Mesenteric fat pad (tissue), 1 donor: Measurements from ENCODE around the gene ARID5B. TPM values are rescaled to one million over a fixed set of nuclear protein-coding genes. Genes with fewer than 3 reads are reported as not detected.

Source experiments
- DNase-seq: peaks from one replicate; pipeline ENCODE4 v3.0.0-alpha.2; 2020; ENCODE audit warnings: low spot score
- total RNA-seq: library from RNA; stranded (reverse); fragmentation: NEBNext Ultra II Directional; extraction: Animal tissue kit (Norgen Biotek cat#: 25700); gene quantifications from one replicate; pipeline ENCODE4 v1.2.1, GENCODE V29; 2021
- donor health status: DM: yes; HTN: yes; CAD: no.

The ARID5B gene
- total RNA-seq, 1 donor from 2014 or later = 126 TPM

- peak; percentile 92 for DNase-seq
These were observed 1.9 kb downstream of the ARID5B start for GRCh38 chr10:61903221-61903927.

GRCh38 chr10:61903928-61904344 lies 2.4 kb downstream of the ARID5B start:
- DNase-seq = no peak

GRCh38 chr10:61904733-61905725 lies 3.5 kb downstream of the ARID5B start:
- DNase-seq = no peak

- no peak for DNase-seq
These were observed 4.5 kb downstream of the ARID5B start for GRCh38 chr10:61905837-61906561.

- no peak for DNase-seq
These were observed 5.0 kb downstream of the ARID5B start for GRCh38 chr10:61906562-61906901.

GRCh38 chr10:61907011-61907410 lies 5.5 kb downstream of the ARID5B start:
- no peak for DNase-seq

- DNase-seq = no peak
These were observed 6.1 kb downstream of the ARID5B start for GRCh38 chr10:61907587-61907986.

DNA sequence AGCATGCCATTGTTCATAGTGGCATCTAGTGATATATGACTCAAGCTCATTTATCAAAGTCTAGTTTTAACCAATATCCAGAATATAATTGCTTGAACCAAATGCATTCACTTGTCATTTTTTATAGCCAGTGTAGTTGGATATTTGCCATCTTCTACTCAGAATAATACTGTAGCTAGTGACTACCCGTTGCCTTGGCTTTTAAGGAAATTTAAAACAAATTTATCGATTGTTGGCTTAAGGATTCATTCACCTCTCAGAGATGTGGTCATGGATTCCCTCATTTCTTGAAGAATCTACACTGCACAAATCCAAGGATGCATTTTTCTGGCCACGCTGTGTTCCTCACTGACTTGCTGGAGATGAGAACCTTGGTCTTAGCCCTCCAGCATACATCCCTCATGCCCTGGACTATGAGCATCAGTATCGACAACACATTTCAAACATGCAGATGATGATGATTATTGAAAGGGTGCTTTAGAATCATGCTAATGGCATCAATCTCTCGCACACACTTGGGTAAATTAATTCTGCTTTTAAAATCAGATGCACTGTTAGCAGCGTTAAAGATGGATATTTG lies 8.8 kb downstream of the ARID5B start:
- DNase-seq = no peak

DNA sequence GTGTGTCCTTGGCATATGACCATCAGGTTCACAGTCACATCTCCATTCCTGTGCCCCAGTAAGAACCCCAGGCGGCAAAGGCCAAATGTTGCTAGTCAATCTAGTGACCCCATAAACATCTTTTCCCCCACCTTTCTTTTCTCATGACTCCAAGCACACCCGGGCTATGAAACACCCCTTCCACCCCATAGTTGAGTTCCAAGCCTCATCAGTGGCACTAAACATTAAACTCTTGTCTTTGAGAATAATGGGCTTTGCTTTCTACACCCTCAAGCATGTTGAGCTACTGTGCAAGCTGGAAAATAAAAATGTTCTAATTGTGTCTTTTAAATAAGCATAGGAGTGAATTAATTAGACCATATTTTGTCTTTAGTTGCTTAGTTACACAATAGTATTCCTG lies 9.4 kb downstream of the ARID5B start:
- no peak for DNase-seq

DNA sequence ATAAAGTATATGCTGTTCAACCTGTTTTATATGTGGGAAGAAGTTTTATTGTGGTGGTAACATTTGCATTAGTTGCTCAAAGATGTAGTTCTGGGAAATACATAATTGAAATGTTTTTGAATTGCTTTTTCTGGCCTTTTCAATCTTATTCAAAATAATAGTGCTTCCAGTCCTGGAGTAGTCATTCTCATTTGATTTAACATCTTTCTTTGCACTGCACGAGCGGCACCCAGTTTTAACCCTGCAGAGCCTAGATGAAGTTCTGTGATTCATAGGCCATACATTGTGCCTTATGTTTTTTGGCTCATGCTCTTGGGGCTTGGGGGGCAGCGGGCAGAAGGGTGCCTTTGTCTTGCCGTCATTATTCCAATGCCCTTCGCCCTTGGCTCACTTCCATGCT lies 9.9 kb downstream of the ARID5B start:
- DNase-seq = no peak

DNA sequence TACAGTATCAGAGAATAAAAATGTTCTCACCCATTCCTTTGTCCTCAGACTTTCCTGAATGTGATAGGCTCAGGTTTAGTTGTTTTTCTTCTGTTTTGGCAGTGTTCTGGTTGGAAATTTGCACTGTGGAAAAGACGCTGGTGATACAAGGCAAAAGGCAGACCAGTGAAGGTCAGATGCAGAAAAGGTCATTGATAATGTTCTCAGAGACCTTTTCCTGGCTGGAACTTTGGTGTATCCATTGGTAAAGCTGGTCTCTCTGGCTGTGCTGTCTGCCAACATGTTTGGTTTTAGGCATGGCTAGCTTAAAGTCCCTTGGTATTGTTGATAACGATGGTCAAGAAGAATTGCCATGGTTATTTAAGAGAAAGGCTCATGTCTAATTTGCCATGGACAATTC lies 11.5 kb downstream of the ARID5B start:
- no peak for DNase-seq

DNA sequence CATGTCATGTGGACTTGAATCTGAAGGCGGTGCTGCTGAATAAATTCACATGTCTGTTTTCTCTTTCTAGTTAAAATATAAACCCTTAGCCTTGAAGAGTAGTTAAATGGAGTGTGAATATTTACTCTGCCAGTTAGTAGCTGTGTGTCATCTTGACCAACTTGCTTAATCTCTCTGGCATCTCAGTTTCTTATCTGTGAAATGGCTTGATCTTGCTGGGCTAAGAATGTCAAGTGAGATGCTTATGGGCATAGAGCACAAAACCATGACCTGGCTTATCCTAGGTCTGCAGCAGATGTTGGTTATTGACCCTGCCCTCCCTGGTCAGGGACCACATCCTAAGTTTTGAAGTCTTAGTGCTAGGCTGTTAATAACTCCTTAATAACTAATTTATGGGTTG lies 16.6 kb downstream of the ARID5B start:
- no peak for DNase-seq

GRCh38 chr10:61918989-61919388 lies 17.5 kb downstream of the ARID5B start:
- no peak for DNase-seq

DNA sequence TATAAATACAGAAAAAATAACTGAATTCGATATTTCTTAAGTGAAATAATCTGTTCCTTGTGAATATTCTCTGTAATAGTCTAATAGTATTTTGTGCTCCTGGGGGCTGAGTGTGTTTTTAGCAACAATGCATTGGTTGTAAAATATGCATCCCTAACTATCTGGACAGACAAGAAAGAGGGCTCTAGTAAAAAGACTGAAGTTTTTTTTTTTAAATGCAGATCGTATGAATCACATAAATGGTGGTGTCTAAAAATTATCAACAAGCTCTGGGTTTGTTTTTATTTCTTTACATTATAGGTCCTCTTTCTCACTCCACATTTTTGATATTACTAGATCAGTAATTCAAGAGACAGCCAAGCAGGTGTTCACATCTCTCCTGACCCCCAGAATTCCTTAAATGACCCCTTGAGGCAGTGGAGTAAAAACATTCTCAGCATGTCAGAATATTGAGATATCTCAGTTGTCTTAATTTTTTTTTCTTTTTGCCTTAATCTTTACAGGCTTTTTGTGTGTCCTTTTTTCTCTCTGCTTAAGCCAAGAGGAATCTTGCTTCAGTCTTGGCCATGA lies 18.2 kb downstream of the ARID5B start:
- no peak for DNase-seq

DNA sequence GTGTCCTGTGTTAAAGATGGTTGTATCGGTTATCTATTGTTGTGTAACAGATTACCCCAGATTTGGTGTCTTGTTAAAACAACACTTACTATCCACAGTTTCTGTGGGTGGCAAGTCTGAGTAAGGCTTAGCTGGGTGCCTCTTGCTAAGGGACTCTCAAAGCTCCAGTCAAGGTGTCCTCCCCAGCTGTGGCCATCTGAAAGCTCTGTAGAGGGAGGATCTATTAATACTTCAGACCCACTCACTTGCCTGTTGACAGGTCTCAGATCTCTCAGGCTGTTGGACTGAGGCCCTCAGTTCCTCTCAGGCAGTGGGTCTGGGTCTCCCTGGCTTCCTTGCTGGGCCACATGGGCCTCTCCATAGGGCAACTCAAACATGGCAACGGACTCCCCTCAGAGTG lies 19.6 kb downstream of the ARID5B start:
- DNase-seq = no peak

DNA sequence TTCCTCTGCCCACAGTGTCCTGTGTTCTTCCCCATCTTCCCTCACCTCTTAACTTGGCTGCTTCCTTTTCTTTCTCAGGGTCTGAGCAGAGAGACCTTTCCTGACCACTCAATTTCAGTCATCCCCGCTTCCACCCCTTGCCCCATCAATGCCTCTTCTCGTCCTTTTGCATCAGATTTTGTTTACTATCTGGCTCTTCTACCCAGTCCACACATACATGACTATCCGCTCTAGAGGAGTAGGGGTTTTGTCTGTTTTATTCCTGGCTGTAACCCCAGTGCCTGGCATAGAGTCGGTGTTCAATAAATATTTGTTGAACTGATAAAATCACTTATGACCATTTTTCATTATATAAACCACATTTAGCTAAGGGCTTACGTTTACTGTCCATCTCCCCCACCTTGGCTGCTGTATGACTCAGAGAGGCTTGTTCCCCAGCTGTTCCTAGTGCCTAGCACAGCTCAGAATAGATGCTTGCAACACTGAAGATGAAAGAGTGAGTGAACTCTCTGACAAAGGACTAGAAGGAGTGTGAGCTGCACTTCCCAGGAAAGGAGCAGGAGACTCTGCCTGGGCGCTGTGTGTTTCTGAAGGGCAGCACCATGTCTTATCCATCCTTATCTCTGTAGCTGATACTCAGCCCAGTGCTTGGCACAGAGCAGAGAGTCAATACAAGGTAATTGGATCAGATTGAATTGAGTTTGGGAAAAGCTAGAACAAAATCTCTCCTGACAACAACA lies 21.9 kb downstream of the ARID5B start:
- no peak for DNase-seq

GRCh38 chr10:61923950-61924274 lies 22.4 kb downstream of the ARID5B start:
- DNase-seq = no peak

GRCh38 chr10:61929555-61929954 lies 28.1 kb downstream of the ARID5B start:
- DNase-seq = no peak

DNA sequence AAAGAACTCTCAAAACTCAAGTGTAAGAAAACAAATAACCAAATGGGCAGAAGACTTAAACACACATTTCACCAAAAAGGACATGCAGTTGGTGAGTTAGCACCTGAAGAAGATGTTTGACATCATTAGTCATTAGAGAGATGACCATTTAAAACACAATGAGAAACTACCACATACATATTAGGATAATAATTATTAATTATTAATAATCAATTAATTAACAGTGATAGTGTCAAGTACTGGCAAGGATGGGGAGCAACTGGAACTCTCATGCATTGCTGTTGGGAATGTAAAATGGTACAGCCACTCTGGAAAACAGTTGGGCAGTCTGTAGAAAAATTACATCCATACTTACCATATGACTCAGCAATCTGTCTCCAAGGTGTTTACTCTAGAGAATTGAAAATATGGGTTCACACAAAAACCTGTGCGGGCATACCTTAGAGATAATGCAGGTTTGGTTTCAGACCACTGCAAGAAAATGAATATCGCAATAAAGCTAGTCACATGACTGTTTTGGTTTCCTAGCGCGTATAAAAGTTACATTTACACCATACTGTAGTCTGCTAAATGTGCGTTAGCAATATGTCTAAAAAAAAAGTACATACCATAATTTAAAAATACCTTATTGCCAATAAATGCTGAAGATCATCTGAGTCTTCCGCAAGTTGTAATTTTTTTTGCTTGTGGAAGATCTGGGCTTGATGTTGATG lies 30.3 kb downstream of the ARID5B start:
- no peak for DNase-seq
